RKO (cell line): ENCODE data around the gene PRR20G.

Experiments
- DNase-seq: peaks from one replicate; pipeline ENCODE4 v3.0.0-alpha.2; 2016; ENCODE audit warnings: low spot score

The PRR20G gene

DNA sequence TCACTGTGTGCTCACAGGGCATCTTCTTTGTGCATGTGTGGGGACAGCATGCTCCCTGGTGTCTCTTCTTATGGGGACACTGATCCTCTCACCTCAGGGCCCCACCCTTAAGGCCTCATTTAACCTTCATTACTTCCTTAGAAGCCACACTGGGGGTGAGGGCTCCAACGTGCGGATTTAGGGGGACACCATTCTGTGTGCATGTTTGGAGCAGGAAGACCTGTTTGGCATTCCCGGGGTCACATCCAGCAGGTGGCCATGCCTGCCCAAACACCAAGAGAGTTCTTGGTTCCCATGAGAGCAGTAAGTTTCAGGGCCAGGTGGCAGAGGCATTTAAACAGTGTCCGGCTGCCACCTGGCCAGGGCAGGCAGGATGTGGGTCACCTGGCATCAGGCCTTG, 24.8 kb downstream of the PRR20G start:
- no peak for DNase-seq

DNA sequence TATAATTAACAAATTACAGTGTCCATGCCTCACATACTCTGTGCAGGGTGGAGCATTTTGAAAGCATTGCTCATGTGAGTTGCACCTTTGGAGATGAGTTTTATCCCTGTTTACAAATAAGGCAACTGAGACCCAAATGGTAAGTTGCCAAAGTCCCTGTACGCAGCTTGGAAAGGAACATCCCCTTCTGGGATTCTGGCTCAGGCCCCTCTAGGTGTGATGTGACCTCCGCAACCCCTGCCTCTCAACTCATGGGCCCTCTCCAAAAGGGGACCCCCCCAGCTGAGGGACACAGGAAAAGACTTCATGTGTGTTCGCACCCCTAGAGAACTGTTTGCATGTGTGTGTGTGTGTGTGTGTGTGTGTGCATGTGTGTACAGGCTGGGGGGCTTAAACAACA, 25.3 kb downstream of the PRR20G start:
- DNase-seq, result no peak

DNA sequence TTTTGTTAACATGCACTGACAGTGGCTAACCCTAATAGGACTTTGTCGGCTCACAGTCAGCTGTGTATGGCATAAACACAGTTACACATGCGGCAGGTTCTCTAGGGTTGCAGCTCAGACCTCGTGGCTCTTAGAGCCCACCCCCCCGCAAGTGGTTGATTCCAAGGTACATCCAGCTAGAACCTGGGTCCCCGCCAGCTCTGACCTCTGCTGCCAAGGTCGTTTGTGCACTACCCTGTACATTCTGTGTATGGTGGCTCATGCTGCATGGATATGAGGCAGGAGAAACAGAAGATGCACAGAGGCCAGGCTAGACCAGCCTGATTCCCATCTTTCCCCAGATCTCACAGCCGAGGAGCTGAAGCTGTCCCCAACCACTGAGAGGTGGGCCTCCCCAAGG, 25.9 kb downstream of the PRR20G start:
- no peak for DNase-seq

DNA sequence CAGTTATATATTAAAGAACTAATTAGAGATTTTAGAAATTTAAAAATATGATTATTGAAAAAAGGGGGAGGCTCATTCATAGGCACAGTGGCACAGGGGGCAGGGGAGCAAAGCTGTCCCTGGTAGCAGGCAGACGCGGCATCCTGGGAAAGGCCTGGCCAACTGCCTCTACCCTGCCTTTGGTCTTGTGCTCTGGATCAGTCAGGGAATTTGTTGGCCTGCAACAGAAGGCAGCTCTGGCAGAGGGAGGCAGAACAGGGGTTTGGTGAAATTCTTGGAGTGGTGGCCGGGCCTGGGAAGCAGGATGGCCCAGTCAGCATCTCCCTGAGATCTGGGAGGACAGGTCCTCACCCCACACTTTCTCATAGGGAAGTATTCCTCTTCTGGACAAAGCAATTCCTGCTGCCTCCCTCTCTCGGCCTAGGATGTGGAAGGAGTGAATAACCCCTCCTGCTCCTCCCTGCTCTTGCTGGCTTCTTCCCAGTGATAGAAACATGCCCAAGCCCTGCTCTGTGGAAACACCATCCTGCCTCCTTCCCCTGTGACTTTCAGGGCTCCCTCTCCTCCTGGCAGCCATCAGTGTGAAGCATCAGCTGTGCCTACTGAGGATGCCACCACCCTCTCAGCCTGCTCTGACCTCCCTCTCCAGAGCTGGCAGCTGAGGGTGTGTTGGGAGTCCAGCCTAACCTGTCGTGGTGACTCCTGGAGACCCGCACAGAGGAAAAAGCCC, 26.9 kb downstream of the PRR20G start:
- DNase-seq, result no peak

DNA sequence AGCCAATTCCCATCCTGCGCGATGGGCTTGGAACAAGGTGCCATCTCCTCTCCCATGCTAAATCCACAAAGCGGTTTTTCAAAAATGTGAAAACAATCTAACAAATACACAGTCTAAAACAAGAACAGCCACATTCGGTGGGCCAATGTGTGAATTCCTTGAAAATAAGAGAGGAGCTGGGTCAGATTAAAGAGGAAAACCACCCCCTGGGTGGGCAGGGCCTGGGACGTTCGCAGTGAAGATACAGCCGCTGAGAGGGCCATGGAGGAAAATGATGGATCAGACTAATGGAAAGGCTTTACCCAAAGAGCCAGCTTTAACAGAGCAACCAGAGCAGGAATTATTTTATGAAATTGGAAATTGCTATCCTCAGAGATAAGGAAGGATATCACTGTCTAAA, 27.4 kb downstream of the PRR20G start:
- no peak for DNase-seq

DNA sequence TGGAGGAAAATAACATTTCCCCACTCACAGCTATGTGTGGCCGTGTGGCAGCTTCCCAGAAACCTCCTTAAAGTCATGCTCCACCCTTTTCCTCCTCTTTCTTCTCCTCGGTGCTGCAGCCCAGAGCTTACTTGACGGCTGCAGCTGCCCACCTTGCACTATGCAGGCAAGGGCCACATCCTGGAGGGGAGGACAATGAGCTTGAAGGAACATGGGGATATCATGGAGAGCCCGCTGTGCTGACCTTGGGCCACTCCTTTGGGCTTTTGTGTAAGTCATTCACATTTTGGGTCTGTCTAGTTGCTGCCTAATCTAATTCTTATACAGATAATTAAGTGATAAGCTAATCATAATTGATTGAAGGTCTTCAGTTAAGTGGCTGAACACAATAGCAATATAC, 28.0 kb downstream of the PRR20G start:
- no peak for DNase-seq

DNA sequence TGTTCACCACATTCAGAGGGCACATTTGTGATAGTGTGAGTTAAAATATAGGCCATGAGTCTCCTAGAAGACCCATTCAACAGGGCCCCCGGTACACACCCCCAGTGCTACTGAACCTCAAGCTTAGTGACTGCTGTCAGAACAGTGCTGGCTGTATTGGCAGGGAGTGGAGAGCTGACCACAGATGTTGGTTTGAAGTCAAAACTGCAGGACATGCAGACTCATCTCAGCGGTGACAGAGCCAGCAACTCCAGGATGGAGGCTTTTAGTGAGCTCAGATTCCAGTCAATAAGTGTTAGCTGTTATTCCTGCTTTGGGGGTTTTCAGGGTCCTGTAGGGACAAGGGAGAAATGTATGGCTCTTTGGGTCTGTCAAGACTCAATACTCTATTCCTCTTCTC, 29.1 kb downstream of the PRR20G start:
- no peak for DNase-seq

DNA sequence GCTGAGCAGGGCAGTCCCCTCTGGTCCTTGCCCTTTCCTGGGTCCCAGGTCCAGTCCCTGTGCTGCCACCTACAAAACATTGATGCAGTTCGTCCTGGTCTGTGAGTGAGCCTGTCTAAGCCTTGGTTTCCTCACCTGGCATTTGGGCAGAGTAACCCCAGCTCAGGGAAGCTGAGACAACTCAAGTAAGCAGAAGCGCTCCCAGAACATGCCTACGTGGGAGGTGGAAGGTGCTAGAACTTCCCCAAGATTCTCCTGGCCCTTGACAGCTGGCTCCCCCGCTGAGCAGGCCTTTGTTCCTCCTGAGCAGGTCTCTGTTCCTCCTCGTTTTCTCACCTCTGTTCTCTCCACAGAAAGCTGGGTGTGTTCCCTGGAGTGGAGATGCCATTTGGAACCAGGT, 30.5 kb downstream of the PRR20G start:
- no peak for DNase-seq

DNA sequence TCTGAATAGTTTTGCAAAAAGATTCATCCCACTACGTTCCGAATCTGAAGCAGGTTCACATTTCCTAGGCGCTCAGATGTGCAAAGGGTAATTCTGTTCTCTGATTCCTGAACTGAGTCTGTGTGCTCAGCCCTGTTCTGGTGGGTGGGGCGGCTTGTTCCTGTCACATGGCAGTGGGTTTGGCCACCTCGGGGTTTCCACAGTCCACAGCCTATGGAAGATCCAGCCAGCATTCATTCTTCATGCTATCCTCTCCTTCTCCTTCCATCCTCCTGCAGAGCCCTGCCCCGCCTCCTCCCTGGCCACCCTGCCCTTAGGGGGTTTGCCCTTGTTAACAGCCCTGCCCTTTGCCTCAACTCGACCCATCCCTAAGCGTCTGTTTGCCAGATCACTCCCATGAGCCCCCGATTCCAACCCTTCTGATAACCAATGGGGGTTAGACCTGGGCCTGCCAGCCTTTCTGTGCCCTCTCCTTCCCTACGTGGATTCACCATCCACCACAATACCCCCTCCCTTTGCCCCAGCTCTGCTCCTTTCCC, 31.0 kb downstream of the PRR20G start:
- DNase-seq, result no peak

DNA sequence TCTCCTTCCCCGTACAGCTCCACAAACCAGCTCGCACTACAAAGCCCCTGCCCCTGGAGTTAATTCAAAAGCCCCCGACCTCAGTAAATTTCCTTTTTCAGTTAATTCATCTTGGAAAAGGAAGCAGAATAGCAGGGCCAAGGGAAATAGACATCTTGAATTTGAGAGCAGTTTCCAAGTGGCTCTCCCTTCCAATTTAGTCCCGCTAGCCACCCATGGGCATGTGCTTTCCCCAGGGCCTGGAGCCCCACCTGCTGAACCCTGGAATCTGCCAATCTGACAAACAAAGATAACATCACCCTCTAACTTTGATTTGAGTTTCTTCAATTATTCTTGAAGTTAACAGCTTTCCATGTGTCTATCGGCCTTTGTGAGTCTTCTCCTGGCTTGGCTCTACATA, 31.7 kb downstream of the PRR20G start:
- DNase-seq, result no peak

DNA sequence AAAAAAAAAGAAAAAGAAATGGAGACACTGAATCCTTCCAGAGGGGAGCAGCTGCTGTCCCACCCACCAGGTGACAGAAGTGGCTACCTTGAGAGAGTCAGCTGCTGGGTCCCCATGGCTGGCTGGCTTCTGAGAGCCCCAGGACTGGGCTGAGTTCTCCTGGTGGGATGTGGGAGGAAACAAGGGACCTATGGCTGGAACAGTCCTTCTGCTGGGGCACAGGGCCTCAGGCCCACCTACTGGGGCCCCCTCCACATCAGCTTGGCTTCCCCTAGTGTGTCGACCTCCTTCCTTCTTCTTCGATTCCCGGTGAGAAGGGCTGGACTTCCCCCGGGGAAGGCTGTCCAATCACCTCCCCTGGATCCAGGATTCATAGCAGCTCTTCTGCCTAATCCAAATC, 32.3 kb downstream of the PRR20G start:
- DNase-seq, result no peak

DNA sequence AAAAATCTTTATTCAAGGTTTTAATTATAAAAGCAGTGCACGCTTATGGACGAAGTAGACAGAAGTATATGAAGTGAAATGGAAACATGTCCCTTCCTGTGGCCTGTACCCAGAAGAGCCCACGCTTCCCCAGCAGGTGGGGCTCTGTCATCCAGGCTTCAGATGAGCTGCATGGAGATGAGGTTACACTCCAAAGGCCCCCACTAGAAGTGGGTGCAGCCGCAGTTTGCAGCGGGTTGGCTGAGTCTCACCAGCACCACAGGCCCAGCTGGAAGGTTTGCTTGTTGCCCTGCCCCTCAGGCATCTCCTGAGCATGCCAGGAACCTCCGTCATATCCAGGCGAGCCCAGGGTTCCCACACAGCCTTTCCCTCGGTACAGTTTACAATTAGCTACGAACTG, 33.1 kb downstream of the PRR20G start:
- DNase-seq, result peak; percentile 21

DNA sequence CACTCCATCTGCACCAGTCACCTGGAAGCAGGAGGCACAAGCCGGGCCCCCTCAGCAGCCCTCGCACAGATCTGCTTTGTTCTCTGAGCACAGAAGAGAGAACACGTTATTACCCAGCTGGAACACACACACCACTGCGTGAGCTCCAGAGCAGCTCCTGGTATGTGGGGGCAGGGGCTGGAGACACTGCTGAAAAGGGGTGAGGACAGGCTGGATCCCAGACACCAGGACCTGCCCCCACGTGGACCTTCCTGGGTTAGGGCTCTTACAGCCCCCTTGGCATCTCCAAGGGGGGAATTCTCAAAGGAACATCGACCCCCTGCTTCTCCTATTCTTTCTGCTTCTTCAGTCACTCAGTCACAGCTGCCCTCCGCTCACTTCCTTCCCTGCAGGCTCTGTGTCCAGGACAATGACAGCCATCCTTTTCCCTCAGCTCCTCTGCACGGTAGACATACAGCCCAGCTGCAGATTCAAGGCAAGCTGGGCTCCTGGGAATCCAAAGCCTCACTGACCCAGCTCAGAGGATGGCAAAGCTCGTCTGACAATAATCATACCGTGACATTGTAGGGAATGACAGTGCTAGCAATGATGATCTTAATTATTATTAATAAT, 33.7 kb downstream of the PRR20G start:
- no peak for DNase-seq

DNA sequence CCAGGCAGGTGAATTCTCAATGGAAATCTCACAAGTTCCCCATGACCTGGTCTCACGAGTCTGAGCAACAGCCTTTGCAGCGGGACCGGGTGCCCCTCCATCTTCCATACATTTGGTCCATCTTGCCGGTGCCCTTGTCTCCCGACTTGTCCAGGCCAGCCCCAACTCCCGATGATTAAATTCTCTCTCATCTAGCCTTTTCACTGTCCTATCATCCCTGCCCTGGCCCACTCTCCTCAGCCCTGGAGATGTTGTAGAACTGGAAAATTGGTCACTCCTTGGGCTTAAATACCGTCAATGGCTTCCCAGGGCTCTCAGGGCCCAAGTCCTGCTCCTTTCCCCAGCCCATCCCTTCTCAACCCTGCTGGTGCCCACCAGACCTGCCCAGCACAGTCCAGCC, 34.4 kb downstream of the PRR20G start:
- DNase-seq, result no peak

DNA sequence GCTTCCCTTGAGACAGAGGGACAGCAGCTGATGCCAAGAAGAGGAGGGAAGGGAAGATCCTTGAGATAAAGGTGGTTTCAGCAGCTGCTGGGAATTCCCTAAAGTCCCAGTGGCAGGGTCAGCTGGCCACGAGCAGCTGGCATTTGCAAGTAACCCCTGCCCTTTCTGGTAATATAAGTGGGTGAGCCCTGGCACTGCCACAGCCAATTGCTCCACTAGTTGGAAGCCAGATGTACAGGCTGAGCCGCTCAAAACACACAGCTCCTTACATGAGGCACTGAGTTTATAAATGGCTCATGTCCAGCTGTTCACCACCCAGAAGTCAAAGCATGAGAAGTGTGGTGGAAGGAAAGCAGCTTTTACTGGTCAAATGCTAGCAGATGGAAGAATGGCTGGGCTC, 35.4 kb downstream of the PRR20G start:
- no peak for DNase-seq

DNA sequence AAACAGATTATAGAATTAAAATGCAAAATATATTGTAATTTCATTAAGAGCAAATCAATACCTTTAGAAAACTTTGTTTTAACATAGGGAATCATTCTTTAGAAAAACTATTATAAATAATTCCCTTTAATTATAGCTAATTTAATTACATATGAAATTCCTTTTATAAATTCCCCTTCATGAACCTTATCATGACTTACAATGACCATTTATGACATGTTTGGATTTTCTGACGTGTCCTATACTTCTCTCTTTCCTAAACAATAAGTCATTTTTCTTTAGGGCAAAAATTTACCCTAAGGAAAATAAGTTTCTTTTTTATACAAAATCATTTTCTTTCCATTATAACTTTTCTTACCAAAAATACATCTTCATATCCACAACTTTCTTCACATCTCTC, 37.8 kb downstream of the PRR20G start:
- no peak for DNase-seq

DNA sequence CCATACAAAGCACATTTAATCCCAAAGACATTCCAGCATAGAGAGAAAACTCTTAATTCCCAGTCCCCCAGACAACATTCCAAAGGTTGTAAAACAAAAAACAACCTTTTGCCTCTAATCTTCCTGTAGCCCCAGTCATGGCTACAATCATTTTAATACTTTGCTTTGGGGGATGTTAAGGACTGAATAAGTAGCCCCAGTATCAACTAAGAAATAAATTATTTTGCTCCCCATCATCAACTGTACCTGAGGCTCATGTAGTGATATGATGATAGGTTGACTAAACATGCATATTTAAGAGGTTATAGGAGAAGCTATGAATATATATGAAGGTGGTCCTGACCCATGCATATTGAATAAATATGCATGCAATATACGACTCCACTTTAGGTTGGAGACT, 40.6 kb downstream of the PRR20G start:
- no peak for DNase-seq

DNA sequence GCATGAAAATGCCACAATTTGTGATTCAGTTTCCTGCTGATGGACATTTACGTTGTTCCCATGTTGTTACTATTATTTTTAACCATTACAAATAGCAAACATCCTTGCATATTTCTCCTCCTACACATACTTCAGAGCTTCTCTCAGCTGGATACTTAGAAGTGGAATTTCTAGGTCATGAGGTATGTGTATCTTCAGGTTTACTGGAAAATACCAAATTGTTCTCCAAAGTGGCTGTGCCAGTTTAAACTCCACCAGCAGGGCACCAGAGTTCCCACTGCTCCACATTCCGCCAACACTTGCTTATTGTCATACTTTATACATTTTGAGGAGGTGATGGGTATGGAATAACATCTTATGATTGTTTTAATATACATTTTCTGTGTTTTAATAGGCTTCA, 49.2 kb downstream of the PRR20G start:
- no peak for DNase-seq

DNA sequence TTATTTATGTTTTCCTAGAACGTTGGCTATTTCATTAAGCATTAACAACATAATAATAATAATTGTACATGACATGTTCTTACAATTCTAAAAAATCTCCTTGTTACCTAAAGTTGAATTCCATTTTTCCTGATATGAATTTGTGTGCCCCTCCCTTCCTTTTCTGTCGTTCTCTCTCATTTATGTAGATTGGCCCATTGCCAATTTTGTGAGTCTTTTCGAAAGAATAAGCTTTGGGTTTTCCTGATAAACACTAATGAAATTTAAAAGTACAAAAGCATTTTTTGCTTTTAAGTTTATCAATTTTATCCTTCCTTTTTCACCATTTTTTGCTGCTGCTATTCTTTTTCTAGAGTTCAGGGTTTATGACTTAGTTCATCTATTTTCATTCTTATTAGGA, 50.0 kb downstream of the PRR20G start:
- DNase-seq, result no peak

DNA sequence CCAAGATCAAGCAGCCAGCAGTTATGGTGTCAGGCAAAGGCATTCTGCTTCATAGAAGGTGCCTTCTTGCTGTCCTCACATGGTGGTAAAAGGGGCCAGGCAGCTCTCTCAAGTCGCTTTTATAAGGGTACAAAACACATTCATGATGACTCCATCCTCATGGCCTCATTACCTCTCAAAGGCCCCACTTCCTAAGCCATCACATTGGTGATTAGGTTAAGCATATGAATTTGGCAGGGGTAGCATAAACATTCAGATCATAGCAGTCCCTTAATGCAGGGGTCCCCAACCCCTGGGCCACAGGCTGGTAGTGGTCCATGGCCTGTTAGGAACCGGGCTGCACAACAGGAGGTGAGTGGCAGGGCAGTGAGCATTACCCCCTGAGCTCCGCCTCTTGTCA, 52.1 kb downstream of the PRR20G start:
- no peak for DNase-seq

DNA sequence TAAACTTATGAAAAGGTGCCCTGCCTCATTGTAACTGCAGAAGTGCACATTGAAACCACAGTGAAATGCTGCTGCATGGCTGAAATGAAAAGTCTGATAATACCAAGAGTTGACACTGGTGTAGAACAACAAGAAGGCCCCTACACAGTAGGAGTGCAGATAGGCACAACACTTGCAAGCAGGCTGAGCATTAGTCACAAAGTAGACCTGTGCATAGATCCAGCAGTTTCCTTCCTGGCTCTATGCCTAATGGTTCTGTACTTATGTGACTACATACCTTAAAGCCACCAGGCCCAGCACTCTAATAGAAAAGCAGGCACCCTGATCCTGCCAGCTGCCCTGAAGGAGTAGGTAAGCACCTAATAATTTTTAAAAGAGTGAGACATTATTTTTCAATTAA, 53.1 kb downstream of the PRR20G start:
- no peak for DNase-seq
